ENCODE results near the gene APLP2.

DNA sequence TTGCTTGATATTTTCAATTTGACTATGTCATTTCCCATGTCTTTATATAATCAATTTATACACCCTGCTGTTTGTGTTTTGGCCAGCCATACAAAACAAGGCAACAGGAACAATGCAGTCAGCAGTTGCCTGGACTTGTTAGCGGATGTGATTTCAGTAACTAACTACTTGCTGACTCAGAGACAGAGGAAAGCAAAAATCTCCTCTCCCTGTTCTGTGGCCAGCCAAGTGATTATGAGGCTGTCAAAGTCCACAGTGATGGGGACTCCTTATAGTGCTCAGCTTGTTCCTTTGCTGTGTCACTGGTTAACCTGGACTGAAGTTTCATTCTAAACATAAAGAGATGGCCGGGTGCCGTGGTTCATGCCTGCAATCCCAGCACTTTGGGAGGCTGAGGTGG lies 32.6 kb upstream of the APLP2 start:
- TF ChIP-seq CTCF (conservative IDR thresholded peaks at IDR 0.05) (no peak), ZFX (IDR thresholded peaks at IDR 0.05) (no peak)

All from C4-2B (cell line).